Heart left ventricle (tissue), 13 donors: Measurements from ENCODE around the gene AKT2.

Experiments
- POLR2A ChIP-seq, 2 donors: fragments of 450-650 bp; IDR thresholded peaks; one replicate each; pipeline ENCODE4 v1.6.1; 2017; ENCODE audit warnings: antibody characterized with exemption in 2 of 2, mild to moderate bottlenecking in 2 of 2, moderate library complexity in 2 of 2
- TF ChIP-seq, protein P1 (sequence below), 12 donors: fragments of 200-600 bp; sonication (generic) in 4 of 12; IDR thresholded peaks; one replicate each; pipeline versions ENCODE4 v1.5.0 to v1.8.0; 2018 to 2022; ENCODE audit warnings: antibody characterized with exemption in 12 of 12, mild to moderate bottlenecking in 5 of 12
- donor health status: ischemic (EF 13 %, LVEDD 7.1; RV severe dilation, severe dysfunction).
- donor health status: DM: no; HTN: yes; CAD: no.
- donor health status: DM: no; HTN: no; CAD: no.
- donor health status: ischemic (EF 25% LVEDD 6.9; RV normal size, moderate dysfunction).
- donor health status: ischemic (EF 25% LVEDD 5.7; RV mildly dilated, moderate dysfunction).
- donor health status: ischemic (EF 35%, LVEDD 5.7; RV mildly dilated, moderate dysfunction).
- donor health status: nonischemic (EF 11% LVEDD 7.7; RV severe dilation, severe dysfunction).
- donor health status: DM: yes; HTN: yes; CAD: no.
- donor health status: PGD.
- donor health status: ischemic (EF 29% LVEDD 5.4; RV normal size, mild dysfunction).
- donor health status: nonischemic (EF 23%, LVEDD 6.1; RV moderate dilation, normal function).

DNA sequence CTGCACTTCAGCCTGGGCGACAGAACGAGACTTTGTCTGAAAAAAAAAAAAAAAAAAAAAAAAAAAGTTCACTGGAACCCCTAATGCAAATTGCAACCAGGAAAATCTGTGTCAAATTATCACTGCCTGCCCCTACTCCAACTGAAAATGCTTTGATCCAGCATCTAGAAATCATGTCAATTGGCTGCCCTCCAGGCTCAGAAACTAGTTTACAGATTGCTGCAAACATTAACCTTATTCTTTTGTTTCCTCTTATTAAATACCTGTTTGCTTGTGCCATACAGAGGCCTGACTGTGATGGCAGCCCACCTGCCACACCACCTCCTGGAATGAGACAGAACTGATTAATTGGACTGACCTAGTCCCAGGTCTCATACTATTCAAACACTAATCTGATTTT lies 18.6 kb upstream of the AKT2 start:
- TF ChIP-seq, protein P1, sequence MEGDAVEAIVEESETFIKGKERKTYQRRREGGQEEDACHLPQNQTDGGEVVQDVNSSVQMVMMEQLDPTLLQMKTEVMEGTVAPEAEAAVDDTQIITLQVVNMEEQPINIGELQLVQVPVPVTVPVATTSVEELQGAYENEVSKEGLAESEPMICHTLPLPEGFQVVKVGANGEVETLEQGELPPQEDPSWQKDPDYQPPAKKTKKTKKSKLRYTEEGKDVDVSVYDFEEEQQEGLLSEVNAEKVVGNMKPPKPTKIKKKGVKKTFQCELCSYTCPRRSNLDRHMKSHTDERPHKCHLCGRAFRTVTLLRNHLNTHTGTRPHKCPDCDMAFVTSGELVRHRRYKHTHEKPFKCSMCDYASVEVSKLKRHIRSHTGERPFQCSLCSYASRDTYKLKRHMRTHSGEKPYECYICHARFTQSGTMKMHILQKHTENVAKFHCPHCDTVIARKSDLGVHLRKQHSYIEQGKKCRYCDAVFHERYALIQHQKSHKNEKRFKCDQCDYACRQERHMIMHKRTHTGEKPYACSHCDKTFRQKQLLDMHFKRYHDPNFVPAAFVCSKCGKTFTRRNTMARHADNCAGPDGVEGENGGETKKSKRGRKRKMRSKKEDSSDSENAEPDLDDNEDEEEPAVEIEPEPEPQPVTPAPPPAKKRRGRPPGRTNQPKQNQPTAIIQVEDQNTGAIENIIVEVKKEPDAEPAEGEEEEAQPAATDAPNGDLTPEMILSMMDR (IDR thresholded peaks at IDR 0.05), result no peak
- no peak for TF ChIP-seq POLR2A (IDR thresholded peaks at IDR 0.05)
